22Rv1 (cell line): ENCODE data around the gene AMBRA1.

Source experiments
- H3K27ac ChIP-seq: fragments of 450-650 bp; 2 replicates; pipeline ENCODE4 v1.5.1; 2017
- CTCF ChIP-seq: fragments of 450-650 bp; IDR thresholded peaks from 2 replicates; pipeline ENCODE4 v1.5.1; 2017; ENCODE audit warnings: mild to moderate bottlenecking
- ZFX ChIP-seq: fragments of 450-650 bp; IDR thresholded peaks from 2 replicates; pipeline ENCODE4 v1.6.1; 2017; ENCODE audit warnings: antibody characterized with exemption, borderline replicate concordance

AMBRA1 gene

GRCh38 chr11:46477136-46477535 lies 116.7 kb downstream of the AMBRA1 start:
- TF ChIP-seq ZFX: no peak
- no peak overlapping the region for H3K27ac ChIP-seq

- H3K27ac ChIP-seq: no peak overlapping the region
- no peak for TF ChIP-seq ZFX
- TF ChIP-seq CTCF: no peak
Observed at GRCh38 chr11:46475926-46476545, 117.8 kb downstream of the AMBRA1 start.

GRCh38 chr11:46475051-46475925 lies 118.5 kb downstream of the AMBRA1 start:
- no peak overlapping the region for H3K27ac ChIP-seq
- no peak for TF ChIP-seq ZFX
- no peak for TF ChIP-seq CTCF

- TF ChIP-seq CTCF (no peak), ZFX (no peak)
- no peak overlapping the region for H3K27ac ChIP-seq
Observed at GRCh38 chr11:46472662-46472994, 121.2 kb downstream of the AMBRA1 start.

GRCh38 chr11:46471943-46472661 lies 121.7 kb downstream of the AMBRA1 start:
- TF ChIP-seq CTCF: no peak
- no peak for TF ChIP-seq ZFX
- no peak overlapping the region for H3K27ac ChIP-seq

GRCh38 chr11:46469926-46470325 lies 123.9 kb downstream of the AMBRA1 start:
- no peak overlapping the region for H3K27ac ChIP-seq
- TF ChIP-seq CTCF (no peak), ZFX (no peak)

- no peak overlapping the region for H3K27ac ChIP-seq
- TF ChIP-seq ZFX (no peak), CTCF (no peak)
Observed at GRCh38 chr11:46465683-46466082, 128.1 kb downstream of the AMBRA1 start.
